ENCODE measurements around the gene EPB41L1. TPM values are rescaled to one million over a fixed set of nuclear protein-coding genes. Genes with fewer than 3 reads are reported as not detected.

The EPB41L1 gene
- polyA plus RNA-seq, 1 donor from 2014 or later = 38.2 TPM

DNA sequence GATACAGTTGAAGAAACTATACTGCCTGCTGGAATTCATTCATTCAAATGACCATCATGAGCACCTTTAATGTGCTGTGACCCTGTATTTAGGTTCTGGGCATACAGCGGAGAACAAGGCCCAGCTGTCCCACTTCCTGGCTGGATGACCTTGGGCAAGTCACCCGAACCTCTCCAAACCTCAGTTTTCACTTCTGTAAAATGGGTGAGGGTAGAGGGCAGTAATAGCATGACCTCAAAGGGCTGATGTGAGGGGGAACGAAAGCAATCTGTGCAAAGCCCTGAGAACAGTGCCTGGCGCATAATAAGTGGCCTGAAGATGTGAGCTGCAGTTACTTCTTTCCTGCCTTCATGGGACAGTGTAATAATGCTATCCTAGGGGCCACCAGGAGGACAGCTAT, 61.2 kb downstream of the EPB41L1 start:
- Histone ChIP-seq H3F3A (ENCODE audit: insufficient read depth, low read length, poor library complexity, severe bottlenecking) (no peaks in the 10 kb centered on the region), H3K9me3 (ENCODE audit: low read length) (no peaks in the 10 kb centered on the region), H2AFZ (ENCODE audit: low read depth, low read length) (no peak overlapping the region), H3K36me3 (ENCODE audit: insufficient read depth, low read length) (peaks cover 12% of the 10 kb centered on the region), H3K9me2 (ENCODE audit: insufficient read depth, low read length) (no peaks in the 10 kb centered on the region), H3K27me3 (ENCODE audit: insufficient read depth, low read depth, low read length) (no peaks in the 10 kb centered on the region), H3K4me3 (ENCODE audit: low read length) (no peak overlapping the region), H3K27ac (ENCODE audit: low read length) (no peak overlapping the region), H3K4me2 (ENCODE audit: low read length) (no peak overlapping the region), H3K79me2 (replicated peaks; ENCODE audit: insufficient read depth, low read length) (no peaks in the 10 kb centered on the region), H4K20me1 (ENCODE audit: insufficient read depth) (no peaks in the 10 kb centered on the region), H3K9ac (ENCODE audit: low read length) (no peak overlapping the region)
- no peak for TF ChIP-seq MXI1 (conservative IDR thresholded peaks at IDR 0.05; ENCODE audit: poor library complexity, severe bottlenecking)

DNA sequence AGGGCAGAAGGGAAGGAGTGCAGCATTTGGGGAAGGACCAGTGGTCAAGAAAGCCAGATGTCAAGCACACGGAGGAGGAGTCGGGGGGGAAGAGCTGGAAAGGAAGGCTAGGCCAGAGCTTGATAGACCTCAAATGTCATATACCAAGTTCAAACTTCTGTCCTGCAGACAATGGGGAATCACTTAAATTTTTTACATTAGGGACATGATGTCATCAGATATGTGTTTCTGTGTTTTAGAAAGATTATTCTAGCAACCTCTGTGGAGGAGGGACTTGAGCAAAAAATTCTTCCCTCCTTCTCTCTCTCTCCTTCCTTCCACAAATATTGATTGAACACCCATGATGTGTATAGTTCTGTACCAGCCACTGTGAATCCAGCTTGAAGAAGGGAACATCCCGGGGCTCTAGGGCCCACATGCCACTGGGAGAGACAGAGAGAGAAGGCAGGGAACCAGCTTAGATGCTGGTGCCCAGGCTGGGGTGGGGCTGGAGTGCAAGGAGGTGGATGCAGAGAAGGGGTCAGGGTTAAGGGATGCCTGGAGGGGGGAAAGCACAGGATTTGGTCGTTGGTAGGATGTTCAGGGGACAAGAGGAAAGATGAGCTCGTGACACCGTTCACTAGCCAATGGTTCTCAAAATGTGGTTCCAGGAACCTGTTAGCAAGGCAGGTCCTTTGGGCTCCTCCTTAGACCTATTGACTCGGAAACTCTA, 61.9 kb downstream of the EPB41L1 start:
- H3K4me2 ChIP-seq (ENCODE audit: low read length) = no peak overlapping the region
- TF ChIP-seq POLR2AphosphoS5 (IDR thresholded peaks at IDR 0.05) (no peak), MXI1 (conservative IDR thresholded peaks at IDR 0.05; ENCODE audit: poor library complexity, severe bottlenecking) (no peak)
- H3K27ac ChIP-seq (ENCODE audit: low read length) = no peak overlapping the region
- H3F3A ChIP-seq (ENCODE audit: insufficient read depth, low read length, poor library complexity, severe bottlenecking) = no peaks in the 10 kb centered on the region
- no peak overlapping the region for H3K4me3 ChIP-seq (ENCODE audit: low read length)
- no peak overlapping the region for H3K9ac ChIP-seq (ENCODE audit: low read length)
- peaks cover 12% of the 10 kb centered on the region for H3K36me3 ChIP-seq (ENCODE audit: insufficient read depth, low read length)
- H3K9me2 ChIP-seq (ENCODE audit: insufficient read depth, low read length) = no peaks in the 10 kb centered on the region
- no peaks in the 10 kb centered on the region for H4K20me1 ChIP-seq (ENCODE audit: insufficient read depth)
- H3K79me2 ChIP-seq (replicated peaks; ENCODE audit: insufficient read depth, low read length) = no peaks in the 10 kb centered on the region
- no peaks in the 10 kb centered on the region for H3K9me3 ChIP-seq (ENCODE audit: low read length)
- no peak overlapping the region for H2AFZ ChIP-seq (ENCODE audit: low read depth, low read length)
- H3K27me3 ChIP-seq (ENCODE audit: insufficient read depth, low read depth, low read length) = no peaks in the 10 kb centered on the region

DNA sequence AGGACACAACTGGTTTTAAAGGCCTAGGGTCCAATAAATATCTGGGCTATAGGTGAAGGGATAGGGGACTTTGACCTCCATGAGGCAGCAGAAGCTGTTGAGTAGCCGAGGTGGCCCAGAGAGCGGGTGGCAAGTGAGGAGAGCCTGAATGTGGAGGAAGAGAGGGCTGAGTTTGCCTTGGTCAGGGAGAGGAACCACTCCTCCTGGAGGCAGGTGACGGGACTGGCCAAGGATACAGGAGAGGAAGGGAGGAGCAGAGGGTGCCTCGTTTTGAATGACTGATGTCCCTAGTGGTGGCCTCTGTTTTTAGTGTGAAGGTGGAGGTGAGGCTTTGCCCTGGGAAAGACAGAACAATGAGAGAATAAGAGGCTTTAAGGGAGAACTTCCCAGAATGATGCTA, 62.7 kb downstream of the EPB41L1 start:
- H3K27ac ChIP-seq (ENCODE audit: low read length) = no peak overlapping the region
- H3K4me3 ChIP-seq (ENCODE audit: low read length) = no peak overlapping the region
- no peaks in the 10 kb centered on the region for H3F3A ChIP-seq (ENCODE audit: insufficient read depth, low read length, poor library complexity, severe bottlenecking)
- TF ChIP-seq POLR2AphosphoS5 (IDR thresholded peaks at IDR 0.05) (no peak), TAF1 (IDR thresholded peaks at IDR 0.05; ENCODE audit: low read depth) (no peak), RAD21 (conservative IDR thresholded peaks at IDR 0.05) (no peak), SMC3 (conservative IDR thresholded peaks at IDR 0.05; ENCODE audit: poor library complexity) (no peak), EZH2 (IDR thresholded peaks at IDR 0.05; ENCODE audit: borderline replicate concordance, insufficient read depth, low read length, poor library complexity, severe bottlenecking) (no peak)
- TF ChIP-seq, protein P1, sequence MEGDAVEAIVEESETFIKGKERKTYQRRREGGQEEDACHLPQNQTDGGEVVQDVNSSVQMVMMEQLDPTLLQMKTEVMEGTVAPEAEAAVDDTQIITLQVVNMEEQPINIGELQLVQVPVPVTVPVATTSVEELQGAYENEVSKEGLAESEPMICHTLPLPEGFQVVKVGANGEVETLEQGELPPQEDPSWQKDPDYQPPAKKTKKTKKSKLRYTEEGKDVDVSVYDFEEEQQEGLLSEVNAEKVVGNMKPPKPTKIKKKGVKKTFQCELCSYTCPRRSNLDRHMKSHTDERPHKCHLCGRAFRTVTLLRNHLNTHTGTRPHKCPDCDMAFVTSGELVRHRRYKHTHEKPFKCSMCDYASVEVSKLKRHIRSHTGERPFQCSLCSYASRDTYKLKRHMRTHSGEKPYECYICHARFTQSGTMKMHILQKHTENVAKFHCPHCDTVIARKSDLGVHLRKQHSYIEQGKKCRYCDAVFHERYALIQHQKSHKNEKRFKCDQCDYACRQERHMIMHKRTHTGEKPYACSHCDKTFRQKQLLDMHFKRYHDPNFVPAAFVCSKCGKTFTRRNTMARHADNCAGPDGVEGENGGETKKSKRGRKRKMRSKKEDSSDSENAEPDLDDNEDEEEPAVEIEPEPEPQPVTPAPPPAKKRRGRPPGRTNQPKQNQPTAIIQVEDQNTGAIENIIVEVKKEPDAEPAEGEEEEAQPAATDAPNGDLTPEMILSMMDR (IDR thresholded peaks at IDR 0.05; ENCODE audit: poor library complexity, severe bottlenecking) = no peak
- H3K9me2 ChIP-seq (ENCODE audit: insufficient read depth, low read length) = no peaks in the 10 kb centered on the region
- no peaks in the 10 kb centered on the region for H3K79me2 ChIP-seq (replicated peaks; ENCODE audit: insufficient read depth, low read length)
- no peaks in the 10 kb centered on the region for H4K20me1 ChIP-seq (ENCODE audit: insufficient read depth)
- no peaks in the 10 kb centered on the region for H3K27me3 ChIP-seq (ENCODE audit: insufficient read depth, low read depth, low read length)
- no peak overlapping the region for H2AFZ ChIP-seq (ENCODE audit: low read depth, low read length)
- H3K9me3 ChIP-seq (ENCODE audit: low read length) = no peaks in the 10 kb centered on the region
- no peak overlapping the region for H3K4me2 ChIP-seq (ENCODE audit: low read length)
- H3K36me3 ChIP-seq (ENCODE audit: insufficient read depth, low read length) = peaks cover 12% of the 10 kb centered on the region
- no peak overlapping the region for H3K9ac ChIP-seq (ENCODE audit: low read length)
